ENCODE results near the gene TRMT44.

DNA sequence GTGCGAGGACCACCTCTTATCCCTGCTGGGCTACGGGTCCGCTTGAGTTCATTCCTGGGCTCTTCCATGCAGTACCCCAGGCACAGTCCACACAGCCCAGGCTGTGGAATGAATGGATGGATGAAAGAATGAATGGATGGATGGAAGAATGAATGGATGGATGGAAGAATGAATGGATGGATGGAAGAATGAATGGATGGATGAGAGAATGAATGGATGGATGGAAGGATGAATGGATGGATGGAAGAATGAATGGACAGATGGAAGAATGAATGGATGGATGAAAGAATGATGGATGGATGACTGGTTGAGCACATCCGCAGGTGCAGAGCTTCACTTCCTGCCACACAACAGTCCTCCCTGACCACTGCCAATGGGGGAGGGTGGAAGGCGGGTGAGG lies 28.3 kb upstream of the TRMT44 start:
- TF ChIP-seq EZH2 (IDR thresholded peaks at IDR 0.05) (no peak), ELF1 (IDR thresholded peaks at IDR 0.05; ENCODE audit: borderline replicate concordance, low read depth) (no peak), POLR2AphosphoS5 (IDR thresholded peaks at IDR 0.05; ENCODE audit: low read depth, low read length) (no peak), TCF7L2 (IDR thresholded peaks at IDR 0.05; ENCODE audit: borderline replicate concordance, extremely low read depth, insufficient read depth, insufficient read length) (no peak), SIN3A (IDR thresholded peaks at IDR 0.05; ENCODE audit: low read depth) (no peak), JUND (IDR thresholded peaks at IDR 0.05) (no peak), RAD21 (IDR thresholded peaks at IDR 0.05; ENCODE audit: low read depth) (no peak), SRF (IDR thresholded peaks at IDR 0.05; ENCODE audit: low read depth) (no peak)
- TF ChIP-seq, protein P1, sequence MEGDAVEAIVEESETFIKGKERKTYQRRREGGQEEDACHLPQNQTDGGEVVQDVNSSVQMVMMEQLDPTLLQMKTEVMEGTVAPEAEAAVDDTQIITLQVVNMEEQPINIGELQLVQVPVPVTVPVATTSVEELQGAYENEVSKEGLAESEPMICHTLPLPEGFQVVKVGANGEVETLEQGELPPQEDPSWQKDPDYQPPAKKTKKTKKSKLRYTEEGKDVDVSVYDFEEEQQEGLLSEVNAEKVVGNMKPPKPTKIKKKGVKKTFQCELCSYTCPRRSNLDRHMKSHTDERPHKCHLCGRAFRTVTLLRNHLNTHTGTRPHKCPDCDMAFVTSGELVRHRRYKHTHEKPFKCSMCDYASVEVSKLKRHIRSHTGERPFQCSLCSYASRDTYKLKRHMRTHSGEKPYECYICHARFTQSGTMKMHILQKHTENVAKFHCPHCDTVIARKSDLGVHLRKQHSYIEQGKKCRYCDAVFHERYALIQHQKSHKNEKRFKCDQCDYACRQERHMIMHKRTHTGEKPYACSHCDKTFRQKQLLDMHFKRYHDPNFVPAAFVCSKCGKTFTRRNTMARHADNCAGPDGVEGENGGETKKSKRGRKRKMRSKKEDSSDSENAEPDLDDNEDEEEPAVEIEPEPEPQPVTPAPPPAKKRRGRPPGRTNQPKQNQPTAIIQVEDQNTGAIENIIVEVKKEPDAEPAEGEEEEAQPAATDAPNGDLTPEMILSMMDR (IDR thresholded peaks at IDR 0.05 in 2 of 3, conservative IDR thresholded peaks at IDR 0.05 in 1 of 3; ENCODE audit: borderline replicate concordance in 1 of 3, insufficient read depth in 1 of 3, low read depth in 2 of 3, low read length in 2 of 3): no peak
- TF ChIP-seq, protein P2, sequence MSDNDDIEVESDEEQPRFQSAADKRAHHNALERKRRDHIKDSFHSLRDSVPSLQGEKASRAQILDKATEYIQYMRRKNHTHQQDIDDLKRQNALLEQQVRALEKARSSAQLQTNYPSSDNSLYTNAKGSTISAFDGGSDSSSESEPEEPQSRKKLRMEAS (IDR thresholded peaks at IDR 0.05): no peak
